B cell (primary cell): ENCODE results near the gene C3orf22.

ENCODE experiments used
- CTCF ChIP-seq: fragments of 200-600 bp; IDR thresholded peaks from one replicate; pipeline ENCODE4 v1.8.0; 2022; ENCODE audit warnings: antibody characterized with exemption, mild to moderate bottlenecking
- EZH2 ChIP-seq: IDR thresholded peaks from 2 replicates; pipeline ENCODE4 v1.6.1; 2012; ENCODE audit warnings: borderline replicate concordance, low read depth, mild to moderate bottlenecking, moderate library complexity, low read length; ENCODE audit not compliant: insufficient read depth, poor library complexity, severe bottlenecking

DNA sequence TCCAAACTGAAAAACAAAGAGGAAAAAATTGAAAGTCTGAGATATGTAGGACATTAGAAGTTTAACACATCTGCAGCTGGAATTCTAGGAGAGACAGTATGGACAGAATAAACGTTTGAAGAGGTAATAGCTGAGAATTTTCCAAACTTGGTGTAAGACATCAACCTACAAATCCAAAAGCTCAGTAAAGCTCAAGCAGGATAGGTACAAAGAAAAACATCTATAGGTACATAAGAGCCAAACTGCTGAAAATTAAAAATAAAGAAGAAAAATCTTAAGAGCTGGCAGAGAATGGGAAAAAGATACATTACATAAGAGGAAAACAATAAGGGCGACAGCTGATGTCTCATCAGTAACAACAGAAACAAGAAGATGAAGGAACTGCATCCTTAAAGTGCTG, 22.8 kb upstream of the C3orf22 start:
- TF ChIP-seq CTCF (no peak), EZH2 (no peak)
